Measurements from ENCODE around the gene ZFAND2B. TPM values are rescaled to one million over a fixed set of nuclear protein-coding genes. Genes with fewer than 3 reads are reported as not detected.

ZFAND2B gene
- polyA plus RNA-seq, 1 experiment: 24.5 TPM

DNA sequence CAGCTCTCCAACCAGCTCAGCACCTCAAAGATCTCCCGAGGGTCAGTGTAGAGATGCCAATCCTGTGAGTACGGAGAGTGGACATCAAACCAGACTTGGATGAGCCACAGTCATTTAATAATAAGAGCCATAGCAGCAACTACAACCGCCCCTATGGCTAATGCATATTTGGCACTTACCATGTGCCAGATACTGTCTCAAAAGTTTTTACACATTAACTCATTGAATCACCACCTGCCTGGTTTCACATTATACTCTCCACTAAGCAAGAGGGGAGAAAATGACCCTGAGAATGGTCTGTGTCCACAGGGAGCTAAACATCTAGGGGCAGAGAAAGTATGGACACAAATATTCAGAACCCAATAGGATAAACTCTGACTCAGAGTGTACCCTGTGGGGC is 32.4 kb upstream of the ZFAND2B start:
- TF ChIP-seq, protein P1, sequence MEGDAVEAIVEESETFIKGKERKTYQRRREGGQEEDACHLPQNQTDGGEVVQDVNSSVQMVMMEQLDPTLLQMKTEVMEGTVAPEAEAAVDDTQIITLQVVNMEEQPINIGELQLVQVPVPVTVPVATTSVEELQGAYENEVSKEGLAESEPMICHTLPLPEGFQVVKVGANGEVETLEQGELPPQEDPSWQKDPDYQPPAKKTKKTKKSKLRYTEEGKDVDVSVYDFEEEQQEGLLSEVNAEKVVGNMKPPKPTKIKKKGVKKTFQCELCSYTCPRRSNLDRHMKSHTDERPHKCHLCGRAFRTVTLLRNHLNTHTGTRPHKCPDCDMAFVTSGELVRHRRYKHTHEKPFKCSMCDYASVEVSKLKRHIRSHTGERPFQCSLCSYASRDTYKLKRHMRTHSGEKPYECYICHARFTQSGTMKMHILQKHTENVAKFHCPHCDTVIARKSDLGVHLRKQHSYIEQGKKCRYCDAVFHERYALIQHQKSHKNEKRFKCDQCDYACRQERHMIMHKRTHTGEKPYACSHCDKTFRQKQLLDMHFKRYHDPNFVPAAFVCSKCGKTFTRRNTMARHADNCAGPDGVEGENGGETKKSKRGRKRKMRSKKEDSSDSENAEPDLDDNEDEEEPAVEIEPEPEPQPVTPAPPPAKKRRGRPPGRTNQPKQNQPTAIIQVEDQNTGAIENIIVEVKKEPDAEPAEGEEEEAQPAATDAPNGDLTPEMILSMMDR (IDR thresholded peaks at IDR 0.05; ENCODE audit: low read depth, low read length): no peak
- POLR2A ChIA-PET: no interaction called here
- Histone ChIP-seq H3K27ac (ENCODE audit: low read depth, low read length) (no peak overlapping the region), H3K27me3 (ENCODE audit: control insufficient read depth, insufficient read depth, low read length) (no peaks in the 10 kb centered on the region), H3K4me3 (ENCODE audit: low read depth, low read length) (no peak overlapping the region), H3K9me3 (ENCODE audit: control insufficient read depth, insufficient read depth, low read length) (no peaks in the 10 kb centered on the region; the same call in 1 of the 2 replicates)
- no peak for DNase-seq (ENCODE audit: low read depth, low spot score)
- CTCF ChIA-PET: interaction anchor here (1.3 to 5.0 kb wide), 3 partner anchors 15 to 120 kb away, joined by 7 to 50 read pairs (median 8); partner anchors contain the start of gene NHEJ1

DNA sequence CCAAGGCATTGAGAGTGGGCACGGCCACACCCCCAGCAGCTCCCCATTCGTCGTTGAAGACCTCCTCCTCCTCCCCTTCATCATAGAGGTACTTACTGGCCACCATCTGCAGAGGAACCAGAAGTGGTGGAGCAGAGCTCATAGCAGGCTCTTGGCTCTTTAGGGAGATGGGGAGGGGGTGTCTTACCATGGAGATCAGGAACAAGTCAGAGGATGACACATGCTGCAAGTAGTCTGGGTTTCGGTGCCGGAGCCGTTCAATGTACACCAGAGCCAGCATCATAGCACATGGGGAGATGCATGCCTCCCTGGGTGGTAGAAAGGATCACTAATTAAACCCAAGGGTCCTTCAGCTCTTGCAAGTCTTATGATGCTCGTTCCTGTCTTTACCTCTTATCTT is 31.8 kb upstream of the ZFAND2B start:
- no peak for DNase-seq (ENCODE audit: low read depth, low spot score)
- no peak overlapping the region for H3K27ac ChIP-seq (ENCODE audit: low read depth, low read length)
- ChIA-PET CTCF (interaction anchor here (1.3 to 5.0 kb wide), 4 partner anchors 15 to 145 kb away, joined by 4 to 50 read pairs (median 8); partner anchors contain the start of gene NHEJ1), POLR2A (no interaction called here)
- H3K27me3 ChIP-seq (ENCODE audit: control insufficient read depth, insufficient read depth, low read length): no peaks in the 10 kb centered on the region
- no peak overlapping the region for H3K4me3 ChIP-seq (ENCODE audit: low read depth, low read length)
- TF ChIP-seq, protein P1 (IDR thresholded peaks at IDR 0.05; ENCODE audit: low read depth, low read length): no peak
- no peaks in the 10 kb centered on the region; the same call in 1 of the 2 replicates for H3K9me3 ChIP-seq (ENCODE audit: control insufficient read depth, insufficient read depth, low read length)

DNA sequence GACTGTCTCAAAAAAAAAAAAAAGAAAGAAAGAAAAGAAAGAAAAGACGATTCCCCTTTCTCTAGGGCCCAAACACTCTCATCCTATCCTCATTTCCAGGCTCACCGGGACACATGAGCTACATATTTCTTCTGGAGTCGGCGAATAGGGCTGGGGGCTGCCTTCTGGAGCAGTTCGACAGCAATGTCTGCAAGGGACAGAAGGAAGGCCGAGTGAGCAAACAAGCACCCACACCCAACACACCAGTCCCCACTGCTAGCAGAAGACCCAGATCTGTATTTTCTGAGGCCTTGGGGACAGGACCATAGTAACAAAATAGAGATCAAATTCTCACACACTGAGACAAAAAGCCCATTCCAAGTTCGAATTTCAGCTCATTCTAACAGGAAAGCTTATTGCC is 31.1 kb upstream of the ZFAND2B start:
- peak overlapping the region; percentile 94 for H3K4me3 ChIP-seq (ENCODE audit: low read depth, low read length)
- TF ChIP-seq, protein P1 (IDR thresholded peaks at IDR 0.05; ENCODE audit: low read depth, low read length): no peak
- H3K9me3 ChIP-seq (ENCODE audit: control insufficient read depth, insufficient read depth, low read length): no peaks in the 10 kb centered on the region; the same call in 1 of the 2 replicates
- no peak for DNase-seq (ENCODE audit: low read depth, low spot score)
- no peaks in the 10 kb centered on the region for H3K27me3 ChIP-seq (ENCODE audit: control insufficient read depth, insufficient read depth, low read length)
- H3K27ac ChIP-seq (ENCODE audit: low read depth, low read length): no peak overlapping the region
- ChIA-PET CTCF (interaction anchor here (0.6 to 5.0 kb wide), 10 partner anchors 9 to 226 kb away, joined by 3 to 50 read pairs (median 4); partner anchors contain the start of gene ZFAND2B), POLR2A (interaction anchor here (1.2 kb wide), 1 partner anchor 17 kb away, joined by 3 read pairs; no protein-coding TSS in a partner anchor)

DNA sequence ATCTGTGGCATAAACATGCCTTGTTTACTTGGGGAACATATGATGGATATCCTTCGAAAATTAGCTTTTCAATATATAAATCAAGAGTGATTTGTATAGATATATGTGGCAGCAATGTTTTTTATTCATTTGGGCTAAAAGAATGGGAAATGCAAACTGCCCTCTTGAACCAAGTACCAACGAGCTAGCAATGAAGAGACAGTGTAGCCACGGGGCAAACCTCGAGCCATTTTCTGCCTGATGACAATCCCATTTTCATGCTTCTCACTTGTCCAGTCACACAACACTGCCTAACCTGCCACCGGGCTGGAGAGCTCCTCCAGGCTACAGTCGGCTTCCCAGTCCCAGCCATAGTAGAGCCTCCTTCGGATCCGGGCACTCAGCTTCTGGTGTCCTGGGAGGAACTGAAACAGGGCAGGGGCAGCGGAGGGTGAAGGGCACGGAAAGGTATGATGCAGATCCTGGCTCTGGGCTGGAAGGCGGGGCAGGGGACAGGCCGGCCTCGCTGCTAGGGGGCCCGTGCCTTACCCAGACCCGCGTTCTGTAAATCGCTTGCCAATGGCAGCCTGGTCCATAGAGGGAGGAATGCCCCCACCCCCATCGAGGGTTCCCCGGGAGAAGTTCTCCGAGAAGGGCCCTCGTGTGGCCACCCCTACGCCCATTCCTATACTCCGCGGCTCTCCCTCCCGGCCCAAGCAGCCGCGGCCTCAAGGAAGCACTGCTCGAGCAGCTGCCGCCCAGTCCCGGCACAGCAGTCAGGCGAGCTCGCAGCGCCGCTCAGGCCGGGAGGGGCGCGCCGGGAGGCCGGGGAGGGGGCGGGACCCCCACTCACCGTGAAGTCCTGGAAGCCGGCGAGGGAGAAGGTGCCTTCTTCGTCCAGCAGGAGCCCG is 30.4 kb upstream of the ZFAND2B start:
- Histone ChIP-seq H3K4me3 (ENCODE audit: low read depth, low read length) (peak overlapping the region; percentile 94), H3K27me3 (ENCODE audit: control insufficient read depth, insufficient read depth, low read length) (no peaks in the 10 kb centered on the region), H3K9me3 (ENCODE audit: control insufficient read depth, insufficient read depth, low read length) (no peaks in the 10 kb centered on the region; the same call in 1 of the 2 replicates), H3K27ac (ENCODE audit: low read depth, low read length) (peak overlapping the region; percentile 73)
- ChIA-PET CTCF (interaction anchor here (0.6 to 5.0 kb wide), 11 partner anchors 10 to 226 kb away, joined by 3 to 50 read pairs (median 5); partner anchors contain the start of gene ZFAND2B), POLR2A (interaction anchor here (1.2 to 2.1 kb wide), 4 partner anchors 18 to 53 kb away, joined by 3 to 8 read pairs (median 6); partner anchors contain the start of genes ANKZF1, ATG9A and ZFAND2B)
- TF ChIP-seq, protein P1 (IDR thresholded peaks at IDR 0.05; ENCODE audit: low read depth, low read length): peak; percentile 7
- DNase-seq (ENCODE audit: low read depth, low spot score): no peak
